Ishikawa (cell line): ENCODE data around the gene MAGI2.

ENCODE experiments used
- CEBPB ChIP-seq: IDR thresholded peaks from 2 replicates; pipeline ENCODE4 v1.6.1; 2012
- CREB1 ChIP-seq: IDR thresholded peaks from 2 replicates; pipeline ENCODE4 v1.6.1; 2012; ENCODE audit warnings: low read depth
- EP300 ChIP-seq: IDR thresholded peaks from 2 replicates; pipeline ENCODE4 v1.6.1; 2012; ENCODE audit warnings: borderline replicate concordance
- FOXM1 ChIP-seq: IDR thresholded peaks from 2 replicates; pipeline ENCODE4 v1.6.1; 2012; ENCODE audit warnings: low read depth, borderline replicate concordance
- RAD21 ChIP-seq: IDR thresholded peaks from 2 replicates; pipeline ENCODE4 v1.6.1; 2012; ENCODE audit warnings: low read depth
- TAF1 ChIP-seq: IDR thresholded peaks from 2 replicates; pipeline ENCODE4 v1.6.1; 2012; ENCODE audit warnings: low read depth, mild to moderate bottlenecking
- TCF12 ChIP-seq: IDR thresholded peaks from 2 replicates; pipeline ENCODE4 v1.6.1; 2012; ENCODE audit warnings: low read depth
- TEAD4 ChIP-seq: IDR thresholded peaks from 2 replicates; pipeline ENCODE4 v1.6.1; 2012
- YY1 ChIP-seq: IDR thresholded peaks from 2 replicates; pipeline ENCODE4 v1.6.1; 2012; ENCODE audit warnings: low read depth
- ZBTB7A ChIP-seq: IDR thresholded peaks from 2 replicates; pipeline ENCODE4 v1.6.1; 2012; ENCODE audit warnings: low read depth
- TF ChIP-seq, protein P1 (sequence below): IDR thresholded peaks from 2 replicates; pipeline ENCODE4 v1.6.1; 2012; ENCODE audit warnings: low read depth, mild to moderate bottlenecking
- TF ChIP-seq, protein P2 (sequence below): IDR thresholded peaks from 2 replicates; pipeline ENCODE4 v1.6.1; 2012

DNA sequence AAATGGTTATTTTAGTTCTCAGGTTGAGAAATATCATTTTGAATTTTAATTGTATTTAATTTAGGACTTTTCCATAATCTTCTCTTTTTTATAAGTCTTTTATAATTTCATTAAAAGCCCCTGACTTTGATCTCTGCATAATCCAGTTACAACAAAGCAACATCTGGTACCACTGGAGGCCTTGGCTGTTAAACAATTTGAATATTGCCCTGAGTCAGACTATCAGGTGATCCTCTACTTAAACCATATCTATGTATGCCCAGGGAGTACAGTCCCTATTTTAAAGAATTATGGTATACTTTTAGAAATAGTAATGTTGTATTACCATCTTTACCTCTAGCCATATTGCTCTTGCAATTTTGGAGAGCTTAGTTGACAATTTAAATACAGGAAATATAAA lies 119.1 kb downstream of the MAGI2 start:
- TF ChIP-seq YY1 = no peak
- TF ChIP-seq TAF1 = no peak
- TF ChIP-seq FOXM1 = no peak
- TF ChIP-seq, protein P1, sequence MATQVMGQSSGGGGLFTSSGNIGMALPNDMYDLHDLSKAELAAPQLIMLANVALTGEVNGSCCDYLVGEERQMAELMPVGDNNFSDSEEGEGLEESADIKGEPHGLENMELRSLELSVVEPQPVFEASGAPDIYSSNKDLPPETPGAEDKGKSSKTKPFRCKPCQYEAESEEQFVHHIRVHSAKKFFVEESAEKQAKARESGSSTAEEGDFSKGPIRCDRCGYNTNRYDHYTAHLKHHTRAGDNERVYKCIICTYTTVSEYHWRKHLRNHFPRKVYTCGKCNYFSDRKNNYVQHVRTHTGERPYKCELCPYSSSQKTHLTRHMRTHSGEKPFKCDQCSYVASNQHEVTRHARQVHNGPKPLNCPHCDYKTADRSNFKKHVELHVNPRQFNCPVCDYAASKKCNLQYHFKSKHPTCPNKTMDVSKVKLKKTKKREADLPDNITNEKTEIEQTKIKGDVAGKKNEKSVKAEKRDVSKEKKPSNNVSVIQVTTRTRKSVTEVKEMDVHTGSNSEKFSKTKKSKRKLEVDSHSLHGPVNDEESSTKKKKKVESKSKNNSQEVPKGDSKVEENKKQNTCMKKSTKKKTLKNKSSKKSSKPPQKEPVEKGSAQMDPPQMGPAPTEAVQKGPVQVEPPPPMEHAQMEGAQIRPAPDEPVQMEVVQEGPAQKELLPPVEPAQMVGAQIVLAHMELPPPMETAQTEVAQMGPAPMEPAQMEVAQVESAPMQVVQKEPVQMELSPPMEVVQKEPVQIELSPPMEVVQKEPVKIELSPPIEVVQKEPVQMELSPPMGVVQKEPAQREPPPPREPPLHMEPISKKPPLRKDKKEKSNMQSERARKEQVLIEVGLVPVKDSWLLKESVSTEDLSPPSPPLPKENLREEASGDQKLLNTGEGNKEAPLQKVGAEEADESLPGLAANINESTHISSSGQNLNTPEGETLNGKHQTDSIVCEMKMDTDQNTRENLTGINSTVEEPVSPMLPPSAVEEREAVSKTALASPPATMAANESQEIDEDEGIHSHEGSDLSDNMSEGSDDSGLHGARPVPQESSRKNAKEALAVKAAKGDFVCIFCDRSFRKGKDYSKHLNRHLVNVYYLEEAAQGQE = no peak
- TF ChIP-seq TEAD4 = no peak
- no peak for TF ChIP-seq CEBPB
- no peak for TF ChIP-seq EP300
- TF ChIP-seq, protein P2, sequence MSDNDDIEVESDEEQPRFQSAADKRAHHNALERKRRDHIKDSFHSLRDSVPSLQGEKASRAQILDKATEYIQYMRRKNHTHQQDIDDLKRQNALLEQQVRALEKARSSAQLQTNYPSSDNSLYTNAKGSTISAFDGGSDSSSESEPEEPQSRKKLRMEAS = no peak
- no peak for TF ChIP-seq TCF12
- no peak for TF ChIP-seq CREB1
- TF ChIP-seq RAD21 = no peak
- TF ChIP-seq ZBTB7A = no peak
